IPS-18a (cell line): ENCODE data around the gene TBC1D2B.
"Not testable (repeated sequence)": the region's sequence is repeated elsewhere in the genome, so short reads cannot be mapped to it uniquely, and the experiment has no call there.

ENCODE experiments used
- H3K27ac ChIP-seq: one replicate; pipeline ENCODE4 v1.5.1; 2013; ENCODE audit warnings: low read length
- H3K27me3 ChIP-seq: one replicate; pipeline ENCODE4 v1.6.1; 2013; ENCODE audit warnings: mild to moderate bottlenecking, low read length; ENCODE audit not compliant: control insufficient read depth, insufficient read depth
- H3K36me3 ChIP-seq: one replicate; pipeline ENCODE4 v1.6.1; 2013; ENCODE audit warnings: low read depth, low read length; ENCODE audit not compliant: control insufficient read depth
- H3K4me1 ChIP-seq: one replicate; pipeline ENCODE4 v1.6.1; 2013; ENCODE audit warnings: low read depth, low read length; ENCODE audit not compliant: control insufficient read depth
- H3K4me3 ChIP-seq: one replicate; pipeline ENCODE4 v1.5.1; 2013; ENCODE audit warnings: low read length
- H3K9ac ChIP-seq: one replicate; pipeline ENCODE4 v1.6.1; 2013; ENCODE audit warnings: mild to moderate bottlenecking, low read length, moderate library complexity
- H3K9me3 ChIP-seq: one replicate; pipeline ENCODE4 v1.6.1; 2013; ENCODE audit warnings: low read depth, low read length; ENCODE audit not compliant: control insufficient read depth

The TBC1D2B gene

DNA sequence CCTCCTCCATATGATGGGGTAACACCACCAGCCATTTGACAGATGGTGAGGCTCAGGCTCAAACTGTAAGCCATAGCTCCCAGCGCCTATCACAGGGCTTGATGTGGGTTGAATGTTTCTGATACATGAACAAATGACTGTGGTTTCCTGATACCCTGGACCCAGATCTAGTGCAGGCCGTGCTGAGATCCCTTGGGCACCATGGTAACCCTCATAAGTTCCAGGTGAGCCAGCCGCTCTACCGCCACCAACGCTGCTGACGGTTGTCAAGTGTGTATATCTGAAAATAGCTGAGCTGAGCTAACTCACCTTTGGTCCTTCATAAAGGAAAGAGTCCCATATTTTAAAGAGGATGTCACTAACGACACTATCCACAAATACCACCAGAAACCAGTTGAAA lies 74.5 kb downstream of the TBC1D2B start:
- no peaks in the 10 kb centered on the region for H3K27me3 ChIP-seq
- no peak overlapping the region for H3K4me3 ChIP-seq
- H3K27ac ChIP-seq: no peak overlapping the region

DNA sequence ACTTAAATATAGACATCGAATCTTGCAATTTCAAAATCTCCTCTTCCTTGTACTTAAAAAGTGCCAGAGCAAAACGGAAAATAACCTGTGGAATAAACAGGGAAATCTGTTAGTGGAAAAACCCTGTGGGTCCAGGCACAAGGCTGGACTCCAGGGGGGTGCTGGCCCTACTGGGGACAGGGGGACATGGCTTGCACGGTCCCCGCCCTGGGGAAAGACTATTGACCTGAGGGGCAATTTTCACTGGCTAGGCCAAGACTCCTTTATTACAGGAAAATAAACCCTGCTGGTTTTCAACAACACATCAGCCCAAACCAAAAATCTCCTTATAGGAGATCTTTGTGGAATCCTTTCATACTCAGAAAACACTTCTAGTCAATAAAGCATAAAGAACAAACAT lies 75.9 kb downstream of the TBC1D2B start:
- H3K4me1 ChIP-seq: peaks cover 3% of the 10 kb centered on the region

More for the DNA sequence above, 74.5 kb downstream of the TBC1D2B start:
- no peaks in the 10 kb centered on the region for H3K9me3 ChIP-seq
- no peak overlapping the region for H3K9ac ChIP-seq
- peaks cover 4% of the 10 kb centered on the region for H3K36me3 ChIP-seq
- peaks cover 3% of the 10 kb centered on the region for H3K4me1 ChIP-seq

DNA sequence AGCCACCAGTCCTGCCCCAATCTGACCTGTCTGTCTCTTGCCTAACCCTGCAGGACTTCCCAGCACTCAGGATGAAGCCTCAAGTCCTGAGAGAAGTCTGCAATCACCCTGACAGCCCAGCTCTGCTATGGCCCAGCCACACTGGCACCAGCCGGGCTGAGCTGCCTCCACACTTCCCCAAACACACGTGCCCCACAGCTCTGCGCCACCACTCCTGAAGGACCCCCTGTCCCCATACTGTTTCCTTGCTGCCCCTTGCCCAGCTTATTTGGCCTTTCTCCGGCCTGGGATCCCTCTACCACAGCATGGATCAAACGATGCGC lies 76.6 kb downstream of the TBC1D2B start:
- Histone ChIP-seq H3K4me1 (peaks cover 3% of the 10 kb centered on the region), H3K4me3 (no peak overlapping the region), H3K27ac (no peak overlapping the region), H3K36me3 (peaks cover 4% of the 10 kb centered on the region), H3K27me3 (no peaks in the 10 kb centered on the region), H3K9ac (no peak overlapping the region), H3K9me3 (no peaks in the 10 kb centered on the region)

More for the DNA sequence above, 75.9 kb downstream of the TBC1D2B start:
- Histone ChIP-seq H3K27ac (no peak overlapping the region), H3K9me3 (no peaks in the 10 kb centered on the region), H3K36me3 (peaks cover 4% of the 10 kb centered on the region), H3K4me3 (no peak overlapping the region), H3K27me3 (no peaks in the 10 kb centered on the region), H3K9ac (no peak overlapping the region)

DNA sequence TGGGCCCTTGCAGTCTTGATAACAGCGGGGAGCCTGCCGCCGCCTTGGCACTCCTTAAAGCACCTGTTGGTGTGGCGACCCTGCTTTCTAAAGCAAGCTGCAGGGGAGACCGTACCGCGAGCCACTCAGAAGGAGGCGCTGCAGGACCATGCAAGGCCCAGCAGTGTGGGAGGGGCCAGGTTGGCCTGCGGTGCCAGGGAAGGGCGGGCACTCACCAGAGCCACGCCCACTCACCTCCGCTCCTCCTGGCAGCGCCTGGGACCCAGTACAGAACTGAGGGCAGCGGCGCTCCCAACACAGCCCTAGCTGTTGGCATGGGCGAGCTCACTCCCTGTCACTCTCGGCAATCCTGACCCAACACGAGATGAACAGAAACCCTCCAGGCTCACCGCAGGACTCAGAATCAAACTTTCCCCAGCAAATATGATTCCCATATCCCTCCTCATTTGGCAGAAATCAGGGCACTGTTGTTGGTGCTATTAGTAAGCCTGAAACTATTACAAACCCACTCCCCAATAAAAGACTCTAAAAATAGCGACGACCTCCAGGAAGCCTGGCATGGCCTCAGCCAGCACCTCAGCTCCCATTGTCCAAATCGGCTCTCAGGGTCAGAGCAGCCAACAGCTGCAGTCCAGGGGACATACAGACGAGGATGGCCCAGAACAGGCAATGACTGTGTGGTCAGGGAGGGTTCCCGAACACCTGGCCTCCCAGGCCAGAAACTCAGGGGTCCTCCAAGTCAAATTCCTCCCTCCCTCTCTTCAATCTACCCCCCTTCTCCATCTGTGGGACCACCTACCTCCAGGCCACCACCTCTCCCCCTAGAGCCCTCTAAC lies 77.2 kb downstream of the TBC1D2B start:
- H3K9me3 ChIP-seq: no peaks in the 10 kb centered on the region
- H3K27me3 ChIP-seq: no peaks in the 10 kb centered on the region
- no peak overlapping the region for H3K9ac ChIP-seq
- H3K4me3 ChIP-seq: no peak overlapping the region
- H3K27ac ChIP-seq: no peak overlapping the region
- peaks cover 3% of the 10 kb centered on the region for H3K4me1 ChIP-seq
- H3K36me3 ChIP-seq: peaks cover 4% of the 10 kb centered on the region

DNA sequence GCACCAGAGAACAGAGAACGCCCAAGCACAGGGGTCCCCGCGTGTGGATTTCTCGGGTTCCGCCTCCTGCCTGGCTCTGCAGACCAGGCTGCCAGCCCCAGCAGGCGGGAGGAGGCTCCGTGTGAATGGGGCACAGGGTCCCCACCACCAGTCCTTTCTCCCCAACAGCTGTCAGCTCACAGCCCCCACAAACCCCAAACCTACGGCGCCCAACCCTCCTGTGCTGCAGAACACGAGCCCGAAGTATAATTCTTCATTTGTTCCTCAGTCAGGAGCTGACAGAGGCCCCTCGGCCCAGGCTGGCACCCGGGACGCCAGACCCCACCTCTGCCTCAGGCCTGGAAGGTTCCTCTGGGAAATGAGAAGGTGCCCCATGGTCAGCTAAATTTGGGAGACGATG lies 78.0 kb downstream of the TBC1D2B start:
- Histone ChIP-seq H3K9ac (no peak overlapping the region), H3K36me3 (peaks cover 4% of the 10 kb centered on the region), H3K4me3 (no peak overlapping the region), H3K27me3 (no peaks in the 10 kb centered on the region), H3K9me3 (no peaks in the 10 kb centered on the region), H3K4me1 (peaks cover 3% of the 10 kb centered on the region), H3K27ac (no peak overlapping the region)

DNA sequence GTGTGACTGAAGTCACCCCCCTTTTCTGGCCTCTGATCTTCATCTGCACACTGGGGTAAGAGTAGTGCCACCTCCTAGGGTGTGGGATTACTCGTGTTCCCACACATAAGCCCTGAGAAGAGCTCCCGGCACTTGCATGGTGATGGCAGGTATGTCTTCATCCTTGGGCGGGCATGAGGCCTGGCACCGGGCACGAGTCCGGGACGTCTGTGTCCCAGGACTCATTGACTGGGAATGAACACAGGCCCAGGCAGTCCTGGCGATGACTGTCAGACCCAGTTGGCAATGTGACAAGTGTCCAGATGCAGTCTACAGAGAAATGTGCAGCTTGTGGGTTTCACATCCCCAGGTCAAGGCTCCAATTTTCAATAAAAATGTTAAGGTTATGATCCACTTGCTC lies 78.9 kb downstream of the TBC1D2B start:
- peaks cover under 1% of the 10 kb centered on the region for H3K4me1 ChIP-seq
- no peaks in the 10 kb centered on the region for H3K27me3 ChIP-seq
- H3K4me3 ChIP-seq: no peak overlapping the region
- H3K9ac ChIP-seq: no peak overlapping the region
- peaks cover 4% of the 10 kb centered on the region for H3K36me3 ChIP-seq
- H3K9me3 ChIP-seq: no peaks in the 10 kb centered on the region
- no peak overlapping the region for H3K27ac ChIP-seq

DNA sequence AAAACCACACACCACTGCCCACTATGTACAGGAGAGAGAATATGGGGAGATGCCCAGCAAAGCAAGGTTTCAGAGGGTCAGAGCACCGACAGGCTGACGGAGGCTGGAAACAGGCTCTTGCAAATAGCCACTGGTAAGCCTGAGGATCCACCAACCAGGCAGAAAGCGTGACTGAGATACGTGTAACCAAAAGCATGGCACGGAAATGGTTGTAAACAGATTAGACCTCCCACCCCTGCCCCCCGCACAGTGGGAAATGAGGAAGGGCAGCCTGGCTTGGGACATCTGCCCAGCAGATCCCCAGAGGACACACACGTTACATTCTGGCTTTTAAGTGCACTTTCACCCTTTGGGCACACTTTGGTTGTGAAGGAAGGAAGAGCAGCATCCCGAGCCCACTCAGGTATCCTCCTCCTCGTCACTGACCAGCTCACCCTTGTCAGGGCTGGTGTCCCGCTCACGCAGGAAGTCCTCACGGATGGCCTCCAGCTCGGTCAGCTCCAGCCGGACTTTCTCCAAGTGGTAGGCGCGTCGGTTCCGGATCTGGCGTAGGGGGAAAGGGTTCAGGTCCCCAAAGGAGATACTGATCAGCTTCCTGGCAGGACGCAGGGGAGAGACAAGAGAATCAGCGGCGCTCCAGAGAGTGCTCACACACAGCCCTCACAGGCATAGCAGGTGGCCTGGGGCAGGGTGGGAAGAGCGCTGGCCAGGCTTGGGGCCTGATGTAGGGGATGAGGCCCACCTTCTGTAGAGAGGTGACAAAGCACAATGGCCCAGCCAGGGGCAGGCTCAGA lies 79.6 kb downstream of the TBC1D2B start:
- H3K9ac ChIP-seq, H3K9me3 ChIP-seq, H3K27me3 ChIP-seq, H3K4me3 ChIP-seq, H3K36me3 ChIP-seq, H3K27ac ChIP-seq, H3K4me1 ChIP-seq: not testable (repeated sequence)

DNA sequence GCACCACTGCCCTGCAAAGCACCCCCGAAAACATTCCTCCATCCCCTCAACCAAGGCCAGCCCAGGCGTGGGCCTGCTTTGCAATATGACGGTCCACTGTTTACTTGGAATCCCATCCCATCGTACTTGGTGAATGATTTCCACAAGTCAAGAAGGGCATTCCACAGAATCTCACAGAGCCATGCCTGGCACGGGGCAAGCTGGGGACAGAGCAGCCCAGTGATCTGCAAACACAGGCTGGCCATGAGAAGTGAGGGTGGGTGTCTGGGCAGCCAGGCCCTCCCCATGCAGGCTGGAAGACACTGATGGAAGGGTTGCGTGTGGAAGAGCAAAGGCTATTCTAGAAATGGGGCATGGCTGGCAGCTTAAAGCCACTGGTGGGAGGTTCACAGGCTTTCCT lies 80.3 kb downstream of the TBC1D2B start:
- not testable (repeated sequence) for H3K4me1 ChIP-seq, H3K27ac ChIP-seq, H3K9me3 ChIP-seq, H3K4me3 ChIP-seq, H3K9ac ChIP-seq, H3K36me3 ChIP-seq, H3K27me3 ChIP-seq

DNA sequence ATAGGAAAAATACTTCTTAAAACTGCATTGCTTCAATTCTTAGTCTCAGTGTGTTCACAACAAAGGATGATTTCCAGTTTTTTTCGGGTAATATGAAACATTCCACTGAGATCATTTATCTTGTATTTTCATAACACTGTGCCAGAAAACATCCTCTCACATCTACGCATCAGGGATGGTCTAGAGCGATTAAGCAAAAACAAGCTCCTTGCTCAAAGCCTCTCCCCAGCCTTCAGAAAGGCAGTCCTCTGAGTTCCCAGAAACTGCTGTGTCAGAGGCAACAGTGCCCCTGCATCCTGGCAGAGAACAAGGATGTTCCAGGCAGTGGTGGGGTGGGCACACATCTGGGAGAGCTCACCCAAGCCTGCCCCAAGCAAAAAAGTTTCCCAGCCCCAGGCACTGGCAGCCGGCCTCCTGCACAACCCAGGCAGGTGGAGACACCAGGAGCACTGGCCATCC lies 80.8 kb downstream of the TBC1D2B start:
- H3K9ac ChIP-seq, H3K4me1 ChIP-seq, H3K4me3 ChIP-seq: not testable (repeated sequence)

DNA sequence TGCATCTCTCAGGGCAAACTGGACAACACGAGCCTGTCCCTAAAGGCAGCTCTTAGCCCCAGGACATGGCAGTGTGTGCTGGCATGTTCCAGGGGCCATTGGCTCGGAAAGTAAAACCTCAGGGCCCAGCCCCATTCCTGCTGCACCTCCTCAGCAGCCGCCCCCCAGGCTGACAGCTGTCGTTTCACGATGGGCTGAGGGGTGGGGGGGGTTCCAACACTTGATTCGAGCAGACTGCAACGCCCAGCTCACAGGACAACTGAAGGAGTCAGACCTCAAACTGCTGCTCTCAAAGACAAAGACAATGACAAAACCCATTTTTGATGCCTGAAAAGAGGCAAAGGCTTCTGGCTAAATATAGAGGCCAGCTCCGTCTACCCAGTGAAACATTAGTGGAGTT lies 81.3 kb downstream of the TBC1D2B start:
- not testable (repeated sequence) for H3K4me1 ChIP-seq, H3K27ac ChIP-seq, H3K9me3 ChIP-seq, H3K4me3 ChIP-seq, H3K9ac ChIP-seq, H3K27me3 ChIP-seq, H3K36me3 ChIP-seq

More for the DNA sequence above, 80.8 kb downstream of the TBC1D2B start:
- not testable (repeated sequence) for H3K9me3 ChIP-seq, H3K27me3 ChIP-seq, H3K27ac ChIP-seq, H3K36me3 ChIP-seq

DNA sequence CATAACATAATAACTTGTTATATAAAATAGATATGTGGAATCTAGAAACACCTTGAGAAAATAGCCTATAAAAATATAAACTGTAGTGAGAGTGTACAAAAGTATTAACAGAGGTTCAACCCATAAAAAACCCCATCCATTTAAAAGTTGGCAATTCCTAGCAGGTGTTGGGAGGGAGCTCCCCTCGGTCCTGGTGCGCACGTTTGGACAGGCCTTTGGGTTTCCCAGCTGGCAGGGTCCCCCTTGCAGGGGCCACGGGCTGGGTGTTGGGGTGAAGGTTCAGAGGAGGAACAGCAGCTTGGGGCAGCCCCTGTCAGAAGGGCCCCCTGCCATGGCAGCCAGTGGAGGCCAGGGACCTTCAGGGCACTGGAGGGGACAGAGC lies 82.0 kb downstream of the TBC1D2B start:
- not testable (repeated sequence) for H3K27ac ChIP-seq, H3K27me3 ChIP-seq, H3K9me3 ChIP-seq, H3K4me1 ChIP-seq, H3K9ac ChIP-seq, H3K4me3 ChIP-seq, H3K36me3 ChIP-seq
